ENCODE measurements around the gene CLCN3.
"Not testable (repeated sequence)": the region's sequence is repeated elsewhere in the genome, so short reads cannot be mapped to it uniquely, and the experiment has no call there.

The CLCN3 gene

GRCh38 chr4:169620880-169621248, 486 bp downstream of the CLCN3 start:
- Mint-ChIP-seq H3K27ac (peak overlapping the region; percentile 97 to 99 (median 98)), H3K27me3 (ENCODE audit: low read depth) (no peaks in the 10 kb centered on the region), H3K9me3 (no peaks in the 10 kb centered on the region), H3K4me1 (peaks cover 23% of the 10 kb centered on the region), H3K36me3 (ENCODE audit: low read depth) (no peaks in the 10 kb centered on the region), H3K4me3 (peak overlapping the region; percentile 91 to 99 (median 98))
- no peak for TF ChIP-seq CTCF (IDR thresholded peaks at IDR 0.05; ENCODE audit: unreplicated experiment in 3 of 3)

GRCh38 chr4:169621731-169622492, 1.5 kb downstream of the CLCN3 start:
- TF ChIP-seq CTCF (IDR thresholded peaks at IDR 0.05; ENCODE audit: unreplicated experiment in 3 of 3), result no peak
- peak overlapping the region; percentile 69 to 97 (median 69) for H3K27ac Mint-ChIP-seq

GRCh38 chr4:169622566-169622965, 2.2 kb downstream of the CLCN3 start:
- Mint-ChIP-seq H3K9me3 (no peaks in the 10 kb centered on the region), H3K27me3 (ENCODE audit: low read depth) (no peaks in the 10 kb centered on the region), H3K4me3 (peak overlapping the region; percentile 65 to 98 (median 91)), H3K4me1 (peaks cover 29% of the 10 kb centered on the region), H3K27ac (peak overlapping the region; percentile 69 to 97 (median 86)), H3K36me3 (ENCODE audit: low read depth) (no peaks in the 10 kb centered on the region)
- TF ChIP-seq CTCF (IDR thresholded peaks at IDR 0.05; ENCODE audit: unreplicated experiment in 3 of 3), result no peak

More at GRCh38 chr4:169621731-169622492, 1.5 kb downstream of the CLCN3 start:
- Mint-ChIP-seq H3K36me3 (ENCODE audit: low read depth) (no peaks in the 10 kb centered on the region), H3K4me3 (peak overlapping the region; percentile 86 to 98 (median 91)), H3K4me1 (peaks cover 23% of the 10 kb centered on the region), H3K27me3 (ENCODE audit: low read depth) (no peaks in the 10 kb centered on the region), H3K9me3 (no peaks in the 10 kb centered on the region)

- peaks cover 29% of the 10 kb centered on the region for H3K4me1 Mint-ChIP-seq
- not testable (repeated sequence) for H3K27me3 Mint-ChIP-seq (ENCODE audit: low read depth); H3K9me3 Mint-ChIP-seq; H3K27ac Mint-ChIP-seq; H3K4me3 Mint-ChIP-seq; H3K36me3 Mint-ChIP-seq (ENCODE audit: low read depth)
Observed at GRCh38 chr4:169624012-169624411, 3.6 kb downstream of the CLCN3 start.

- Mint-ChIP-seq H3K36me3 (ENCODE audit: low read depth) (peaks cover 4% of the 10 kb centered on the region), H3K27ac (no peak overlapping the region), H3K9me3 (no peaks in the 10 kb centered on the region), H3K27me3 (ENCODE audit: low read depth) (no peaks in the 10 kb centered on the region), H3K4me3 (no peak overlapping the region), H3K4me1 (peaks cover 29% of the 10 kb centered on the region)
- no peak for TF ChIP-seq CTCF (IDR thresholded peaks at IDR 0.05; ENCODE audit: unreplicated experiment in 3 of 3)
Observed at GRCh38 chr4:169625886-169626285, 5.5 kb downstream of the CLCN3 start.

GRCh38 chr4:169626331-169627282, 6.2 kb downstream of the CLCN3 start:
- H3K4me3 Mint-ChIP-seq, result no peak overlapping the region
- H3K4me1 Mint-ChIP-seq, result peaks cover 26% of the 10 kb centered on the region
- no peak for TF ChIP-seq CTCF (IDR thresholded peaks at IDR 0.05; ENCODE audit: unreplicated experiment in 3 of 3)
- no peaks in the 10 kb centered on the region for H3K27me3 Mint-ChIP-seq (ENCODE audit: low read depth)
- peaks cover 11% of the 10 kb centered on the region for H3K36me3 Mint-ChIP-seq (ENCODE audit: low read depth)
- no peaks in the 10 kb centered on the region for H3K9me3 Mint-ChIP-seq
- H3K27ac Mint-ChIP-seq, result peak overlapping the region; percentile 7 to 82 (median 46)

All from nephron (organoid).